Stimulated activated CD8-positive, alpha-beta memory T cell treated with anti-CD3 and anti-CD28 coated beads, Interleukin-7, amount 100 ng/mL, for 48 hours (primary cell): ENCODE measurements around the gene RPS15A.
"Not testable (repeated sequence)": the region's sequence is repeated elsewhere in the genome, so short reads cannot be mapped to it uniquely, and the experiment has no call there.

Experiments
- DNase-seq, 2 donors: peaks; one replicate each; pipeline ENCODE4 v3.0.0-alpha.2; 2020; ENCODE audit warnings: low read depth in 1 of 2; ENCODE audit errors: extremely low read depth in 1 of 2

RPS15A gene

DNA sequence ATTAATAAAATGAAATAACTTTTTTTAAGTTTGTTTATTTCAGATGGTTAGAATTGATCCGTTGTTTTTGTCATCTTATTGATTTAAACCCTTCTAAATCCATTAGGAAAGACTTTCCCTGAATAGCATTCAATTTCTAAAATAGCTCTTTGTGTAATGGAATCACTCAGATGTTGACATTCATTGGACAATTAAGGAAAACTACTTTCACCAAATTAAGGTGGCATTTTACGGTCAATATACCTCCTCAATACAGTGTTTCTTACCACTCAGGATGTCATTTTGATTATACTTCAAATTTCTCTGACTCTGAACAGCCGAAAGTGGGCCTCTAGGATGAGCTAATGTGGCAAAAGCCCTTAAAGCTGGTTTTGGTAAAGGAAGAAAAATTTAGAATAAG is 9.4 kb upstream of the RPS15A start:
- DNase-seq: no peak

DNA sequence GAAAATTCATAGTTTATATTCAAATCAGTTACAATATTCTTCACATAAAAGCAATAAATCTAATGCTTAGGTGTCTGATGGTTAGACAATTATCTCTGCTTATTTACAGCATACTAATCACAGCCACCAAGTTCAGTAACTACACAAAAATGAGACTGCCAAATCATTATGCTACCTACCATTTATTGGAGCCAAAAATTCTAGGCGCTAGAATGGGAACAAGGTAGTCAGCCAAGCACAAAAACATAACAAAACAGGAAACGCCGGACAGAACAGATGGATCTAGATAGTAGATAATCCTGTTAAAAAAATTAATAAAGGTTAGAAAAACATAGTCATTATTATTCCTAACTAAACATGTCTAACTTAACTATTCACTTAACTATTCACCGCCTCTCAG is 7.6 kb upstream of the RPS15A start:
- no peak for DNase-seq

DNA sequence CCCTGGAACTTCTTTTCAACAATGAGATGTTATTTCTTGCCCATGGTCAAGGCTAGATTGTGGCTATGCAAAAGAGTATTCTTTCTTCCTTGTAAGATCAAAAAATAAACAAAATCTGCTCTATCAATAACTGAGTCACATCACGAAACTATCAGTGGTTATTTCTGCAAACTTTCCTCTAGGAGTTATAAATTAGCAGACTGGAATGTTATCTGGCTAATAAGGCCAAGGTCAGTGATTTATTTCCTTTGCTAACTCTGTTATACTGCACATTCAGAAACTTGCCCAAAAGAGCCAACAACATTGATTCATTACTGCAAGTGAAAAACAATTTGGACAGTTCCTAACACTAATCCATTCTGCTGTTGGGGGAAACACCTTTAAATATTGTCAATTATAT is 6.2 kb upstream of the RPS15A start:
- DNase-seq: no peak

DNA sequence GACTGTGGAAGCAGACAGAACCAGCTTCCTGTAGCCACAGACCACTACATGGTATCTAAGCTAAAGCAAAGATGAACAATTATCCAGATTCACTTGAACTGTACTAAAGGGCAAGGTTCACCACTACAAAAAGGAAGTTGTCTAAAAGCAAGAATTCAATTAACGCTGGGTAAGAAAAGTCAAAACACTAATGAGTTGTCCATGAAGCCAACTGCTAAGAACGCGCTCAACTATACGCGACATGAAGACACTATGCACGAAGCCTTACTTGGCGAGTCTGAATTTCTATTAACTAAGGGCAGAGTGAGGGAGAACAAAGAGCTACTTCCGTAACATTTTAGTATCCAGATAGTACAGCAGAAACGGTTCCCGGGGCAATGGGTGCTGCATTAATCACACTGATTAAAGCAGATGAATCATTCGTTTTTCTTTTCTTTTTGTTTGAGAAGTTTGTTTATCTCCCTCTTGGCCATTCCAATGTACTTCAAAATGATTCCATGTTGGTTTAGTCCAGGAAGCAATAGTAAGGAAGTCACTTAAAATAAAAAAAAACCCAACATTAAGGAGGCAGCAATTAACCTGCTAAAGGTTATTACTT is 2.8 kb upstream of the RPS15A start:
- DNase-seq: no peak

DNA sequence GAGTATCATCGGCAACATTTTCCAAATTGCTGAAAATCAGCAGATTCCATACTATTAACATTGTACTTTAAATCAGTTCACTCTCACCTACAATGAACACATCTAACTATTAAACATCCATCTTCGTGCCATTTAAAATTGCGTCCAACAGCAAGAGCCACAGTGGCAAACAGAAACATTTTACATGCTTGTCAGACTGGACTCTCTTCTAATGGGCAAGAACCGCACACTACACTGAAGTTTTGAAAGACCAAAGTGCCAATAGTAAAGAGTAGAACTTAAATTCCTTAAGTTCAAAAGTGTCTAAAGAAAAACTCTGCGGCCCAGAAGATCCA is 652 bp downstream of the RPS15A start:
- no peak for DNase-seq

DNA sequence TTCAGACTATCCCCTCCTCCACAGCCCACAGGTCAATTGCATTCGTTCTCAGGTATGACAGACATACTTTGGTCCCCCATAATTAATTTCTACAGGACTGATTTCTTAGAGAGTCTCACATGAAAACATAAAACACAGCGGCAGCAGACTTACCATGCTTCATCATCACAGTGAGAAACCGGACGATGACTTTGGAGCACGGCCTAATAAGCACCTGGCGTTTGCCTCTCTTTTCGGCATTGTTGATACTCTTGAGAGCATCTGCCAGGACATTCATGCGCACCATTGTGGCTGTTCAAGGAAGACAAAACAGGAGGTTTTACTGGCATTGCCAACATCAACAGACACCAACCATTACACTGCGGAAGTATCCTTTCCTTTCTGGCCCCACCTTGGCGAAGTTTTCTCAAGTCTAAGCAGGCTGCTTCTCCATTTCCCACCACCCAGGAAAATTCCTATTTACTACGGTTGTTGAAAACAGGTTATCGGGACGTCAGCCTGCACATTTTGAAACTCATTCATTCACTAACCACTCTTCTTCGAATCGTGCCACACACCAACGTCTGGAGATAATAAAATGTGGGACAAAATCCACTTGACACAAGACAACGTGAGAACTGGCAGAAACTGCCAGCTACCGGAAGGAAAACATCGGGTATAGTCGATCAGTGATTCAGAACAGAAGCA is 1.2 kb downstream of the RPS15A start:
- no peak for DNase-seq

DNA sequence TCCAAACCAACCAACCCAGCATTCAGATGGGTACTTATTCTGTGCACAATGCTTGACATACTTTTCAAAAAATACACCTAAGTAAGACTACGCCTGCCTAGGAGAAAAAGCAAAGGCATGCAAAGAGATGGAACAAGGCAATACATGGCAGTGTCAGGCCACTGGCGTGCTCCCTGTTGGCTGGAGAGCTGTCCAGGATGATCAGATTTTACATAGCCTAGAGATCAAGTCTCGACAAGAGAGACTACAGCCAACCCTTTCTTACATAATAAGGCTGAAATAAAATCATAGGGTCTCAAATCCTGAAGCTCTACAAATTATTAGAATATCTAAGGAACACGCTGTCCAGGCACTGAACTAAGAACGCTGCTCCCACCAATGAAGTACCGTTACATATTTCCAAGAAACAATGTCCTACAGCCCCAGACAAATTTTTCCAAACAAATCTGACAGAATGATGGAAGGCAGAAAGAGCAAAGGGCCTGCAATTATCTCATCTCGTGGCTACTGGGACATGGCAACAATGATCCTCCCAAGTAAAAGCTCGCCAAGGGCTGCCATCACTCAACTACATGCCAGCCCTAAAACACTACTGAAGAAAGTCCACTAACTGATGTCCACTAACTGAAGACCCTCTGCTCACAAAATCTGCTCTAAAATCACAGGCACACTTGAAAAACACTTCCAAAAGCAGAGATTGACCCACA is 5.1 kb downstream of the RPS15A start:
- no peak for DNase-seq

DNA sequence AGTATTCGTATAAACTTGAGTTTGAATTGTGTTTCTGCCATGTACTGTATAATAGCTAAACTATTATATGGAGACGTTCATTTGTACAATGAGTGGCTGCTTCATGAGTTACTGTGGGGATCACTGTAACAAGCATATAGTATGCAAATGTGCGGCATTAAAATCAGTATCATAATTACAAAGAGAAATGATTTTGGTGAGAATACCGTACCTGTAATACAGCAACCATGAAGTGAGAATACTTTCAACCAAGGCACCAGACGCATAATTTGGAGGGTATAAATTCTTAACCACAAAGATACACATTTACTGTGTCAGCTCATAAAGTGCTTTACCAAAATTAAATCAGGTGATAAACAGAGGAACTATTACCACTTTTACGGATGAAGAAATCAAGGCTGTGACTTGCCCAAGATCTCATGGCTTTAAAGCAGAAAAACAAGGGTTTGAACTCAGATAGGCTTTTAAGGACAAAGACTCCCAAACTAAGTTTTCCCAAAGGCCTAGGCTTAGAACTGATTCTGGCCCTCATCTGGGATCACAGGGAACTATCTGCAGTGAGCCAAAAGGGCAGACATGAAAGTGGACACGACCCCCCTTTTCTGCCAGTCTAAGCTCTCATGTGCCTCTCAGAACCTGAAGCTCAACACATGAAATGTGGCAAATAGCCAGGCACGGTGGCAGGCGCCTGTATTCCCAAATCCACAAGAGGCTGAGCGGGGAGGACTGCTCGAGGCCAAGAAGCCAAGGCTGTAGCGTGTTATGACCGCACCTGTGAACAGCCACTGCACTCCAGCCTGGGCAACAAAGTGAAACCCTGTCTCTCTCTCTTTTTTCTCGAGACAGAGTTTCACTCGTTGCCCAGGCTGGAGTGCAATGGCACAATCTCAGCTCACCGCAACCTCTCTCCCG is 6.4 kb downstream of the RPS15A start:
- DNase-seq: no peak

DNA sequence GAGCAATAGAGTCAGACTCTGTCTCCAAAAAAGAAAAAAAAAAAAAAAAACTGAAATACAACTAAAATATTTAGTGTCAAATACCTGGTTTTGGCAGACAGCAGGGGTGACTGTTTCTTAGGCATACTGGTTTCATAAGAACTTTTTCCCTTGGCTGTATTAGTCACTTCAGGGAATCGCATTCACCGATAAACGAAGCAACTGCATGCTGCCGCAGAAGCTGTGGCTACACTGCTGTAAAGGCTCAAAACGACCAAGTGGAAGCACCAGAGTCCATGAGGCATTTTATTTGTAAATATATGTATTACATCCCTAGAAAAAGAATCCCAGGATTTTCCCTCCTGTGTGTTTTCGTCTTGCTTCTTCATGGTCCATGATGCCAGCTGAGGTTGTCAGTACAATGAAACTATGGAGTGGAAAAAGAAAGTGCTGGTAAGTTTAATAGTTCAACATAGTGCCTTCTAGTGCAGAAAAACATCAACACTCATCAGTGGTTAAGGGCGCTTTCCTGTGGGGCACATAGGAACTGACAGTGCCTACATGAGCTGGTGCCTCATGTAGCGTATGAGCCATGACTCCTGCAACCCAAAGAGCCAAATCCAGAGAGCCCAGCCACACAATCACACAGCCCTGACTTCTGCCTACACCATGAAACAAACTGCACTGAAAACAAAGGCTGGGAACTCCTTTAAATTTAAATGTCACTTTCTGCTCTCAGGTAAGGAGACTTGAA is 7.3 kb downstream of the RPS15A start:
- no peak for DNase-seq

DNA sequence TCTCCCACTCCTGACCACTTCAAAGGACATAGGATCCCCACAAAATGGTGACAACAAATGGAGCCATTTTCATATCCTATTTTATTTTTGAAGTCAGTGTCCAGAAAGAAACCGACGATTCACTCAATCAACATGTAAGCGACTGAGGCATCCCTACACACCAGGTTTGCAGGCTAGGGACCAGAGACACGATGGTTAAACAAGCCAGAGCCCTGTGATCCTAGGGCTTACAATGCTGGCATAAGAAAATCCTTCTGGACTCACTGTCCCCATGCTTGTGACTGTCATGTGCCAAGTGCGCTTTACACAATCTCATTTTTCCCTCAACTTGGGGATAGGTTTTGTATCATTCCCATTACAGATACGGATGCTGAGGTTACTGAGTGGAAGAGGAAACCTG is 8.9 kb downstream of the RPS15A start:
- DNase-seq: not testable (repeated sequence)

DNA sequence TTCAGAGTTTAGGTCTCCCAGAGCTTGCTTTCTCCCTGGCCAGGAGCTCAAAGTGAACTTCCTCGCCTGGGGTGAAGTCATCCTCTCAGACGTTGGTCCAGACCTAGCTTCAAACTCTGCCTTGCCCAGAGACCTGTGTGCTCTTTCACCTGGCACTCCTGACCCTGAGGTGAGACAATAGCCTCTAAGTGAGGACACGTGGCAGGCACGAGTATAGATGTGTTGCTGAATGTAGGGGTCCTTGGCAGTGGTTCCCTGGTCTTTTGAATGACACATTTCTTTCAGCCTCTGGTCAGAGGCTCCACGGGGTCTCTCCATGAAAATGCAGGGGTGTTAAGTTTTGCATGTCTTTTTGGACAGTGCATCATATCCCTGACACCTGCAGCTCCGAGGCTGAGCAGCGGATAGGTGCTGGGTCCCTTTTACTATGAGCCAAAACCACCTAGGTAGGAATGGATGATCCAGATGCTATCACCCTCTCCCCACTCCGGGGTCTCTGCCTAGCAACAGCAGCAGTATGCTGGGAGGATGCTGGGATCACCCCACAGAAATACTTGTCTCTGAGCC is 9.6 kb downstream of the RPS15A start:
- DNase-seq: not testable (repeated sequence)

DNA sequence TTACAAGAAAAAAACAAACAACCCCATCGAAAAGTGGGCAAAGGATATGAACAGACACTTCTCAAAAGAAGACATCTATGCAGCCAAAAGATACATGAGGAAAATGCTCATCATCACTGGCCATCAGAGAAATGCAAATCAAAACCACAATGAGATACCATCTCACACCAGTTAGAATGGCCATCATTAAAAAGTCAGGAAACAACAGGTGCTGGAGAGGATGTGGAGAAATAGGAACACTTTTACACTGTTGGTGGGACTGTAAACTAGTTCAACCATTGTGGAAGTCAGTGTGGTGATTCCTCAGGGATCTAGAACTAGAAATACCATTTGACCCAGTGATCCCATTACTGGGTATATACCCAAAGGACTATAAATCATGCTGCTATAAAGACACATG is 12.5 kb downstream of the RPS15A start:
- not testable (repeated sequence) for DNase-seq

DNA sequence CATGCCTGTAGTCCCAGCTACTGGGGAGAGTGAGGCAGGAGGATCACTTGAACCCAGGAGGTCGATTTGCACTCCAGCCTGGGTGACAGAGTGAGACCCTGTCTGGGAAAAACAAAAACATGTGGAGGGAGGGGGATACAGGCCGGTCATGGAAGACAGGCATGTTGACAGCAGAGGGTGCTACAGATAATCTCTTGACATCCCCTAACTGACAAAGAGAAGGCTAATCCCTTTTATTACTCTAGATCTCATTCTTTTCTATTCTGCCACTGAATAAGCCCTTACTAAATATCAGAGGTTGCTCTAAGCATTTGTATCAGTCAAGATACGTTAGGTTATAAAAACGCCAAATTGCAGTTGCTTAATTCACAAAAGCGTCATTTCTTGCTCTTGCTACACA is 13.8 kb downstream of the RPS15A start:
- not testable (repeated sequence) for DNase-seq

DNA sequence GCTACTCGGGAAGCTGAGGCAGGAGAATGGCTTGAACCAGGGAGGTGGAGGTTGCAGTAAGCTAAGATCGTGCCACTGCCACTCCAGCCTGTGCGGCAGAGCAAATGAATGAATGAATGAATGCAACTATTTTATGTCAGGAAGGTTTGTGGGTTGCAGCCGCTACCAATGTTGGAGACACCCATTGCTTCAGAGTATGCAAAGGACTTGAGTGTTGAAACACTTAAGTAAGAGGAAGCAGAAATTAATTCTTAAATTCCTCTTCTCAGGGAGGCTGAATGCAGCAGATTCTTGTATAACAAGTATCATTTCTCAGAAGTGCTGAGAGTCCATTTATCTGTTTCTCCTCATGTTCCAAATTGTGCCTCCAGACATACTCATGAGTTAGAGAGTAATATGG is 15.5 kb downstream of the RPS15A start:
- not testable (repeated sequence) for DNase-seq

DNA sequence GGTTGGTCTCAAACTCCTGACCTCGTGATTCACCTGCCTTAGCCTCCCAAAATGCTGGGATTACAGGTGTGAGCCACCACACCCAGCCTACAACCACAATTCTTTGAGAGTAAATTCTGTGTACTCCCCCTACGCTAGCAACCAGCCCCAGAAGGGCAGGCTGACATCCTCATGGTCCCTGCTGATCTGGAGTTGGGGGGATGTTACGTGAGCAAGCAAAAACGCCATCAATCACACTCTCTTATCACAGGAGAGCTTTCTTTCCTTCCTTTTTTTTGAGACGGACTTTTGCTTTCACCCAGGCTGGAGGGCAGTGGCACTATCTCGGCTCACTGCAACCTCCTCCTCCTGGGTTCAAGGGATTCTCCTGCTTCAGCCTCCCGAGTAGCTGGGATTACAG is 18.0 kb downstream of the RPS15A start:
- not testable (repeated sequence) for DNase-seq

DNA sequence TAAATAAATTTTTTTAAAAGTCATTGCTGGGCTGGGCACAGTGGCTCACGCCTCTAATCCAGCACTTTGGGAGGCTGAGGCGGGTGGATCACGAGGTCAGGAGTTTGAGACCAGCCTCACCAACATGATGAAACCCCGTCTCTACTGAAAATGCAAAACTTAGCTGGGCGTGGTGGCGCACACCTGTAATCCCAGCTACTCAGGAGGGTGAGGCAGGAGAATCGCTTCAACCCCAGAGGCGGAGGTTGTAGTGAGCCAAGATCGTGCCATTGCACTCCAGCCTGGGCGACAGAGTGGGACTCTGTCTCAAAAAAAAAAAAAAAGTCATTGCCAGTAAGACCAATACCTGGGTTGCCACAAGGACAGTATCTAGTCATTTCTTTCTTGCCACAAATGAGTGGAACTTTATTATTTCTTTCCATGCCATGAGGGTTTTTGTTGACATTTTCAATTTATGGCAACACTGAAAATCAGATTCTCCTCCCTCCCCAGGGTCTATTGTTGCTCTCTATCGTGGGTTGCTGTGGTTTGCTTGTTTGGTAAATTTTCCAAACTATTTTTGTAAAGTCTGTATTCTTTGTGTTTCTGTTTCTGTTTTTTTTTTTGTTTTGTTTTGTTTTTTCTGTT is 19.7 kb downstream of the RPS15A start:
- not testable (repeated sequence) for DNase-seq

DNA sequence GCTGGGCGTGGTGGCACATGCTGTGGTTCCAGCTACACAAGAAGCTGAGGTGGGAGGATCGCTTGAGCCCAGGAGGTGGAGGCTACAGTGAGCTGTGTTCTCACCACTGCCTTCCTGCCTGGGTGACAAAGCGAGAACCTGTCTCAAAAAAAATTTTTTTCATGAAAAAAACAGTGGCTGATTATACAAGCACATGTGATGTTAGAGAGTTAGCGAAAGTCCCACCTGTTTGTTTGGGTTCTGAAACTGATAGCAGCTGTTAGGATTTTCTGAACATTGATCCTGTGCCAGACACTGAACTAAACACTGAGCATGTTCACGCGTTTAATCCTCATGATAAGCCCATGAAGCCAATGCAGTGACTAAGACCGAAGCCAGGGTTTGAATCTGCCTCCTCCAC is 22.9 kb downstream of the RPS15A start:
- DNase-seq: peak in 1 of 2 donors; percentile 13

DNA sequence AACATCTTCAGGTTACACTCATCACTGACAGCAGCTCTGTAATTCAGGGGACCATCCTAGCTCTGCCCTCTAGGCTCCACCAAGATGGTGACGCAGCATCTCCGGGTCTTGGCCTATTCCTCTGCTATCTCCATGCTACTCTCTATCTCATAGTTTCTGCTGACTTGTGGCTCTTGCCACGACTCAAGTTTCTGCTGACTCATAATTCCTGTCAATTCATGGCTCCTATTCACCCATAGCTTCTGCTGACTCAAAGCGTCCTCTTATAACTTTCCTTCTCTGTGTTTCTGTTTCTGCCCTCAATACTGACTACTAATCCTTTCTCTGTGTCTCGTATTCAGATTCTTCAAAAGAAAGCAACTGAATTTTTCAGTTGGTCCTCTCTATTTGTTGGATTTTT is 27.4 kb downstream of the RPS15A start:
- not testable (repeated sequence) for DNase-seq

DNA sequence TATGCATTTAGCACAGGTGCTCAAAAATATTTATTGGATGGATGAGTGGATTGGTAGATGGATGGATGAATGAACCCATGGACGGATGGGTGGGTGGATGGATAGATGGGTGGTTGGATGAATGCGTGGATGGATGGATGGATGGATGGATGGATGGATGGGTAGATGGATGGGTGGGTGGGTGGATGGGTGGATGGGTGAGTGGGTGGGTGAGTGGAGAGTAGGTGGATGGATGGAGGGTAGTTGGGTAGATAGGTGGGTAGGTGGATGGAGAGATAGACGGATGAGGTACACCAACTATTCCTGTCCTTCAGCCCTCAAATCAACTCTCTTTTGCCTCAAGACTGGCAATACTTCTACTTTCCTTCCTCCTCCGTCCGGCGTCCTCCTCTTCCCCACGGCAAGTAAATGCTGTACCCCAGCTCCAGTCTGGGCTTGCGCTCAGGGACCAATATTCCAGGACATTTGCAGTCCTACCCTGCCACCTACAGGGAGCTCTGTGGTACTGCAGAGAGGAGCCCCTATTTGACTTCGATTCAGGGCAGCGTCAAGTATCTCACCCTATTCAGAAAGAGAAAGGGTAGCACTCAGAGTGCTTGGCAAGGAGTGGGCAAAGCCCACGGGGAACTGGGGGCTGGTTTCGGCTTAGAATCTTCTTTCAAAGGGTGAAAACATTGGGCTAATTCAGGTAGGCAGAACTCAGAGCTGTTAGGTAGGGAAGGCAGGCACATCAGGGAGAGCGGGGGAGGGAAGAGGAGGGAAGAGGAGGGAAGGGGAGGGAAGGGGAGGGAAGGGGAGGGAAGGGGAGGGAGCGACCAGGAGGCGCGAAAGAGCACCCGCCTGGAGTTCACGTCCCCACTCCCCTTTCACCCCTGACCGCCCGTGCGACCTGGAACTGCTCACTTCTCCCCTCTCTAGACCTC is 30.3 kb downstream of the RPS15A start:
- peak in 1 of 2 donors; percentile 13 for DNase-seq
